ENCODE measurements around the gene AKAP1.

The AKAP1 gene

DNA sequence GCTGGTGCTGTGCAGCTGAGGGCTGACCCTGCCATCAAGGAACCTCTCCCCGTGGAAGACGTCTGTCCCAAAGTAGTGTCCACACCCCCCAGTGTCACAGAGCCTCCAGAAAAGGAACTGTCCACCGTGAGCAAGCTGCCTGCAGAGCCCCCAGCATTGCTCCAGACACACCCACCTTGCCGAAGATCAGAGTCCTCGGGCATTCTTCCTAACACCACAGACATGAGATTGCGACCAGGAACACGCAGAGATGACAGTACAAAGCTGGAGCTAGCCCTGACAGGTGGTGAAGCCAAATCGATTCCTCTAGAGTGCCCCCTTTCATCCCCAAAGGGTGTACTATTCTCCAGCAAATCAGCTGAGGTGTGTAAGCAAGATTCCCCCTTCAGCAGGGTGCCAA lies 20.5 kb downstream of the AKAP1 start:
- DNase-seq (ENCODE audit: low read depth in 3 of 3): no peak

DNA sequence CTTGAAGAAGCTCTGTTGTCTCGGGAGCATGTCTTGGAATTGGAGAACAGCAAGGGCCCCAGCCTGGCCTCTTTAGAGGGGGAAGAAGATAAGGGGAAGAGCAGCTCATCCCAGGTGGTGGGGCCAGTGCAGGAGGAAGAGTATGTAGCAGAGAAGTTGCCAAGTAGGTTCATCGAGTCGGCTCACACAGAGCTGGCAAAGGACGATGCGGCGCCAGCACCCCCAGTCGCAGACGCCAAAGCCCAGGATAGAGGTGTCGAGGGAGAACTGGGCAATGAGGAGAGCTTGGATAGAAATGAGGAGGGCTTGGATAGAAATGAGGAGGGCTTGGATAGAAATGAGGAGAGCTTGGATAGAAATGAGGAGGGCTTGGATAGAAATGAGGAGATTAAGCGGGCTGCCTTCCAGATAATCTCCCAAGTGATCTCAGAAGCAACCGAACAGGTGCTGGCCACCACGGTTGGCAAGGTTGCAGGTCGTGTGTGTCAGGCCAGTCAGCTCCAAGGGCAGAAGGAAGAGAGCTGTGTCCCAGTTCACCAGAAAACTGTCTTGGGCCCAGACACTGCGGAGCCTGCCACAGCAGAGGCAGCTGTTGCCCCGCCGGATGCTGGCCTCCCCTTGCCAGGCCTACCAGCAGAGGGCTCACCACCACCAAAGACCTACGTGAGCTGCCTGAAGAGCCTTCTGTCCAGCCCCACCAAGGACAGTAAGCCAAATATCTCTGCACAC lies 21.2 kb downstream of the AKAP1 start:
- DNase-seq (ENCODE audit: low read depth in 3 of 3): no peak

DNA sequence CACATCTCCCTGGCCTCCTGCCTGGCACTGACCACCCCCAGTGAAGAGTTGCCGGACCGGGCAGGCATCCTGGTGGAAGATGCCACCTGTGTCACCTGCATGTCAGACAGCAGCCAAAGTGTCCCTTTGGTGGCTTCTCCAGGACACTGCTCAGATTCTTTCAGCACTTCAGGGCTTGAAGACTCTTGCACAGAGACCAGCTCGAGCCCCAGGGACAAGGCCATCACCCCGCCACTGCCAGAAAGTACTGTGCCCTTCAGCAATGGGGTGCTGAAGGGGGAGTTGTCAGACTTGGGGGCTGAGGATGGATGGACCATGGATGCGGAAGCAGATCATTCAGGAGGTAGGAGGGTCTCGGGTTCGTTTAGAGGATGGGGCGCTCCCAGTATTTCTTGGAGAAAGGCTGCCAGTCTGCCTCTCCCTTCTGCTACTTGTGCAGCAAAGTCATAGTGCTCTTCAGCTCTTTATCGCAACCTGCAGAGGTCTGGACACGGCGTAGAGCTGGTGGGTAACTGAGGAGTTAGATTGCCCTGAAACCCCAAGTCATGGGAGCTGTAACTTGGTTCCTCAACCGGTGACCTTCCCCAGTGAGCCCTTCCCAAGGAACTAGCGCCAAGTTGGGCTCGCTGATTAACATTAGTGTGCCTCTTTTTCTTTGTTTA lies 21.9 kb downstream of the AKAP1 start:
- DNase-seq (ENCODE audit: low read depth in 3 of 3): no peak

DNA sequence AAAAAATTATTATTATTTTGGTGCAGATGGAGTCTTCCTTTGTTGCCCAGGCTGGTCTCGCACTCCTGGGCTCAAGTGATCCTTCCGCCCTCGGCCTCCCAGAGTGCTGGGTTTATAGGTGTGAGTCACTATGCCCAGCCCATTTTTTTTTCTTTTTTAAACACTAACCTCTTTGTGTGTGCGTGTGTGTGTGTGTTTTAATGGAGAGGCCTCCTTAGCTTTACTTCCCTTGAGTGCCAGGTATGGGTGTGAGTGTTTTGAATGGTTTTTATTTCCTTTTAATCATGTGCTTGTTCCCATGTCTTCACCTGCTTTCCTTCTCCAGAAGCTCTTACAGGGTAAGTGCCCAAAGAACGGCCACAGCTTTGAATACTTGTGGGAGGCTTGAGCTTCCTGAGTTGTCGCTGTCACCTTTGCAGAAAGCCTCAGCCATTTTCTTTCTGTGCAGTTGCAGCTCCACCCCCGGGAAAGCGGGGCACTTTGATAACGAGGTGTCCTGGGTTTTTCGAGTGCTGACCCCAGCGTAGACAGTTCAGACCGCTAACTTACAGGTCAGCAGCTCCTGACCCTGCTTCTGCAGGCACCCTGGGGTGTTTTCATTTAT lies 22.6 kb downstream of the AKAP1 start:
- DNase-seq (ENCODE audit: low read depth in 3 of 3): no peak

DNA sequence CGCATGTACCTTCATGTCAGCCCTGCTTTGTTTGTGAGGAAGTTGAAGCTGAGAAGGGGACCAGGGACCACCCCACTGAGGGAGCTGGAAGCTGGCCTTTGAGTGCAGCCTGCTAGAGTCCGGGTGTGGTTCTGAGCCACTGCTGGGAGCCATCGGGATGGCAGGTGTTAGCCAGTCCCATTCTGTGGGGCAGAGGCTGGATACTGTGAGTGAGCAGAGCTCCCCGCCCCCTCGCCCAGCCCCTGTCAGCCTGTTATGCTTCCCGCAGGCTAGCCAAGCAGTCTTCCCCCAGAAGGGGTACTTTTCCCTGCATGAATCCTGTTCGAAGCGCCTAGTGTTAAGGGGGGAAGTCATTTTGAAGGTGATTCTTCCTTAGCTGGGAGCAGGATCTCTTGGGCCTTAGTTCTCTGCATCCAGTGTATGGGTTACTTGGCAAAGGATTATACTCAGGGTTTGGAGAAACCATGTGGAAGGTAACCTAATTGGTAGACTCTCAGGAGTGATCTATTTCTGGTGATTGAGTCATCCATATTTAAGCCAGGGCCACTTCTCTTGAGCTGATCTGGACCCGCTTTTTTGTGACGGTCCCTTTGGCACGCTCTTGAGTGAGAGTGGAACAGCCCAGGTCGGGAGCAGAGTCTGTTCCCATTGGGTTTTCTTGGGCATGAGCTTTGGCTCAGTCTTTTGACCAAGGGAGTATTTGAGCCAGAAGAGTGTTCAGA lies 23.8 kb downstream of the AKAP1 start:
- DNase-seq (ENCODE audit: low read depth in 3 of 3): no peak

DNA sequence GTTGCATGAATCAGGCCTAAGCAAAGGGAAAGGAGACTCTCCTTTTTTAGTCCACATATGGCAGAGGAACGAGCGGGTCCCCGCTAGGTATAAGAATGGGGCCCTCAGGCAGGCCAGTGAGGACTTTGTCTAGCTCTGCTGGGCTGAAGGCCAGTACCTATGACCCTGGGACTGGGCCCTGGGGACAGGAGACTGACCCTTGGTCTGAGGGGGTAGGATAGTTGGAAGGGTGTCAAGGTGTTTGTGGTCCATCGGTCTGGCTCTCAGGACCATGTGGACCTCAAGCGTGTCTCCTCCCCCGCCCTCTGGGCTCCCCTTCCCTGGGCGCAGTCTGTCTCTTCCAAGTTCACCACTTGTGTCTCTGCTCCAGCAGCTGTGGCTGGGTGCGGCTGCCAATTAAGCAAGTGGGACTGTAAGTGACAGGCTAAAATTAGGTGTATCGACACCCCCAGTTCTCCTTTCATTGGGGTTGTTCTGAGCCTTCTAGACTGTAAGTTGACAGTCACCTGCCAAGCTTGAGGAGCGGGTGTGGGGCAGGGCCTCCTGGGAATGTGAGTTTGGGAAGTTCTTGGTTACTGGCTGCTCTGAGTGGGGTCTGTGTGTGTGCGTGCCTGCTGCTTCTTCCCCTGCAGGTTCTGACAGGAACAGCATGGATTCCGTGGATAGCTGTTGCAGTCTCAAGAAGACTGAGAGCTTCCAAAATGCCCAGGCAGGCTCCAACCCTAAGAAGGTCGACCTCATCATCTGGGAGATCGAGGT lies 24.5 kb downstream of the AKAP1 start:
- DNase-seq (ENCODE audit: low read depth in 3 of 3): no peak

DNA sequence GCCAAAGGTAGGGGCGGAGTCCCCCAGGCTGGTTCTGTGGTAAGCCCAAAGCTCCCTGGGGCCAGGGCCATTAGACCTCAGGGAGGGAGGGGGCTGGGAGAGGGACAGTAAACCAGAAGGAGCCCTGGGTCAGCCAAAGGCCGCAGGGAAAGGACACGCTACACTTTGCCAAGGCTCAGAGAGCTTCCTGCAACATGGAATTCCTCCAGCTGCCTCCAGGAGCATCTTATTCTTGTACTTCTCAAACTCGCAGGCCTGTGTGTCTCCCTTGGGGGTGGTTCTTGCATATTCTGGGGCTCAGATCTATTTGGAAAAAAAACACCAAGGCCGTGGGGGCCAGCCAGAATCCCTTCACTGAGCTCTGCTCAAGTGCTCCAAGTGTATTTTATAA lies 25.1 kb downstream of the AKAP1 start:
- no peak for DNase-seq (ENCODE audit: low read depth in 3 of 3)

DNA sequence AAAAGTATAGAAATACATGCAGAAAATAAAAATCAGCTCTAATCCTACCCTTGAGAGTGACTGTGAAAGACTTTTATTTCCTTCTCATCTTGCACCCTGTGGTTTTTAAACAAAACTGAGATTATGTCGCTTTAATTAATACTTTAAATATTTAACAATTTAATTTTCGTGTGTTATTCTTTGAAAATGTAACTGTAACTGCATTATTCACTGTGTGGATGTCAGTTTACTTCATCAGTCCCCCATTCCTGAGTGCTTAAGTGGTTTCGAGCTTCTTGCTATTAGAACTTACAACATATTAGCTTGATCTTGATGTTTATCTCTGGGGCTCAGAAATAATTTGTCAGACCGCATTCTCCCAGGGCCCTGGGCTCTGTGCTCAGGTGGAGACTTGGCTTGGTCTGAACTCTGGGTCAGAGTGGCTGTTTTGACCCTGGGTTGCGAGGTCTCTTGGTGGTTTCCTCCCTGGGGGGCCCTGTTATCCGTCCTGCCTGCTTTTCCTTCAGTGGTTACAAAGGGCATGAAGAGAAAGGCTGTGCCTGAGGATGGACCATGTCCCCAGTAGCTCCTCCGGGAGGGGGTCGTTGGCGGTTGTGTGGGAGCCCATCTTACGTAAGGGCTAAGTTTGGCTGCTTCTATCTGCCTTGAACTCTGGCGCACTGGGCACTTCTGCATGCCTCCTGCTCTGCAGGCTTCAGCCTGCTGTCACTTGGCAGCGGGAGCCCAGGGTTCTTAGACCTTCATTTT lies 25.7 kb downstream of the AKAP1 start:
- DNase-seq (ENCODE audit: low read depth in 3 of 3): no peak

DNA sequence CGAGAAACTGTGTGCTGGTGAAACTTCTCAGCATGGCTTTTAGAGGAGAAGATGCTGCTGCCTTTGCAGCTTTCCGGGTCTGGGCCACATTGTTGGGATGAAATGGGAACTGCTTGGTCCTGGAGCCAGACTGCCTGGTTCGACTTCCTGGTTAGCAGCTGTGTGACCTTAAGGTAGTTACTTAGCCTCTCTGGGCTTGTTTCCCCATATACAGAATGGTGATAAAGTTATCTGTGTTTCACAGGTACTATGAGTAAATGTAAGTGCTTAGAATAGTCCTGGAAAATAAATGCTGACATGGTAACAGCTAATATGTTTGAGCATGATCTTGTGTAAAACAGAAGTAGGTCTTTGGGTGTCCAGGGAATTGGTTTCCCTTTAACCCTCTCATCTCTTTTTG lies 26.3 kb downstream of the AKAP1 start:
- no peak for DNase-seq (ENCODE audit: low read depth in 3 of 3)

DNA sequence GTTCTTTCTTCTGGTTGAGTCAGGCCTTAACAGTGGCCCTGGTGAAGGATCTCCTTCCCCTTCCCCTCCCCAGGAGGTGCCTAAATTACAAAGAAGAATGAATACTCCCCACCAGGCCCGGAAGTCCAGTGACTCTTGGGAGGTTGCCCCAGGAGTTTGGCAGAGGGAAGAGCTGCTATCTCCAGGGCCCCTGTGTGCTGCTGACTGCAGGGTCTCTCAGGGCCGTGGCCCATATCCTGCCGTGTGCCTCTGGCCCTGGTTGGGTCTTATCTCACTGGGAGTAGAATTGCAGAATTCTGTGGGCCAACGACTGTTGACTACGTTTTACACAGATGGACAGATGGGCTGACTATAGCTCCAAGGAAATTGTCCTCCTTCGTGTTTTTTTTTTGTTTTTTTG lies 28.0 kb downstream of the AKAP1 start:
- DNase-seq (ENCODE audit: low read depth in 3 of 3): no peak

DNA sequence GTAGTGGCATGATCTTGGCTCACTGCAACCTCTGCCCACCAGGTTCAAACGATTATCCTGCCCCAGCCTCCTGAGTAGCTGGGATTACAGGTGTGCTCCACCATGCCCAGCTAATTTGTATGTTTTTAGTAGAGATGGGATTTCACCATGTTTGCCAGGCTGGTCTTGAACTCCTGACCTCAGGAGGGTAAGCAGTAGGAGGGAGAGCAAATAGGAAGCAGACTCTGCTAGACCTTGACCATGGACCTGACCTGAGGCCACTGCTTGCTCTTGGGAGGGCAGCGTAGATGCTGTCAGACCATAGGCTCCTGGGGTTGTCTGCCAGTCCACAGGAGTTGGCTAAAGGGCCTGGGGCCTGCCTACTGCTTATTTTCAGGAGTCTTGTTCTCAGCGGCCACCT lies 28.6 kb downstream of the AKAP1 start:
- no peak for DNase-seq (ENCODE audit: low read depth in 3 of 3)

DNA sequence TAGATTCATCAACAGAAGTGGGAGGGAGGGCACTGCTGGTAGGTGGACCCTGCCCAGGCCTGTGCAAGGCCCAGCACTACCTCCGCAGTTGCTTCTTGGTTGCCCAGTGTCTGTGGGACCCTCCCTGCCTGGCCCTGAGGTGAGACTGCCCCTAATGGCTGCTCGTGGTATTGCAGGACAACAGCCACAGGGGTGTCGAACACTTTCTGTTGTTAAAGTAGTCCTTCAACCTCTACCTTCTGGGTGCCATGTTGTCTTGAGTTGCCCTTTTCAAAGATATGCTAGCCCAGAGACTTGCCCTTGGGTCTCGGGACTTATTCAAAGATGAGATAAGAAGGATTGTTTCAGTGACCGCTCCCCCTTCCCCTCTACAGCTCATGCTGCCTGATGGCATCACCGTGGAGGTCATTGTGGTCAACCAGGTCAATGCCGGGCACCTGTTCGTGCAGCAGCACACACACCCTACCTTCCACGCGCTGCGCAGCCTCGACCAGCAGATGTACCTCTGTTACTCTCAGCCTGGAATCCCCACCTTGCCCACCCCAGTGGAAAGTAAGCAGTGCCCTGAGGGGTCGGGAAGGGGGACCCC lies 29.1 kb downstream of the AKAP1 start:
- peak; percentile 23 to 51 (median 38) for DNase-seq (ENCODE audit: low read depth in 3 of 3)

DNA sequence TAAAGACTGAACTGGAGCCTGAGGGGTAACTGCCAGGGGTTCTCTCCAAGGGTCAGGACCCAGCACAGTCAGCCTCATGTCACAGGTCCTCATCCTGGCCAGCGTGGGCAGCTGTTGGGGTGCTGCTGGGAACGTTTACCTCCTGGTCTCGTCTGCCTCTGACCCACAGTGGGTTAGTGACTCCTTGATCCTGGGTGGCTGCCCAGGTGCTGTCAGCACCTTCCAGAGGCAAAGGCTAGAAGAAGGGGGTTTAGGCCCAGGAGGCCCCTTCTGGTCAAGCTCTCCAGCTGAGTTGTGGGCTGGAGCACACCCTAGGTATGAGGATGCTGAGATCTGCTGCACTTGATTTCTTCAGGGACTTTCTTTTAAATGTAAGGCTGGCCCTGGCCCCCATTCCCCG lies 30.3 kb downstream of the AKAP1 start:
- DNase-seq (ENCODE audit: low read depth in 3 of 3): no peak

DNA sequence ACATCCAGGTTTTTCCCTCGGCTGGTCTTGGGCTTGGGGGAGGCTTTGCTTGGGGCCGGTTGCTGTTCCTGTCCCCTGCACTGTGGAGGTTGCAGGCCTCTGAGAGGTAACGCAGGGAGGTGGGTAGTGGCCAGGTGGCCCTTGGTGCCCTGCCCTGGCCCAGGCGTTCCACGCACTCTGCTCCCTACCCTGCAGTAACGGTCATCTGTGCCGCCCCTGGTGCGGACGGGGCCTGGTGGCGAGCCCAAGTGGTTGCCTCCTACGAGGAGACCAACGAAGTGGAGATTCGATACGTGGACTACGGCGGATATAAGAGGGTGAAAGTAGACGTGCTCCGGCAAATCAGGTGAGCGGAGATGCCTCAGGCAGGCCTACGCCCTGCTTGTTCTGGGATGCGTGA lies 30.9 kb downstream of the AKAP1 start:
- DNase-seq (ENCODE audit: low read depth in 3 of 3): no peak

DNA sequence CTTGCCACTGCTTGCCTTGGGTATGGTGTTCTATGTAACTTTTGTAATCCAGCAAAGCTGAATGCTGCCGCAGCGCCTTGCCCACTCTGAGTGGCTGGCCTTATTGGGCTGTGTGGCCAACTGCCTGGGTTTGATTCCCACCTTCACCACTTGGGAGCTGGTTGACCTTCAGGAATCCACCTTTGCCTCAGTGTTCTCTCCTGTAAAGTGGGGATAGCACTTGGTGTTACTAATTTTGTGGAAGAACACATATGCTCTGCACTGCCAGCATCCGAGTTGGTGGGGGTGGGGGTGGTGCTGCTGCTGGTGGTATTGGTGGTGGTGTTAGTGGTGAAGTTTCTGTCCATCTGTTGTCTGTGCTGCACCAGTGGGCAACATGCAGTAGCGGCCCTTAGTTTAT lies 32.8 kb downstream of the AKAP1 start:
- no peak for DNase-seq (ENCODE audit: low read depth in 3 of 3)

DNA sequence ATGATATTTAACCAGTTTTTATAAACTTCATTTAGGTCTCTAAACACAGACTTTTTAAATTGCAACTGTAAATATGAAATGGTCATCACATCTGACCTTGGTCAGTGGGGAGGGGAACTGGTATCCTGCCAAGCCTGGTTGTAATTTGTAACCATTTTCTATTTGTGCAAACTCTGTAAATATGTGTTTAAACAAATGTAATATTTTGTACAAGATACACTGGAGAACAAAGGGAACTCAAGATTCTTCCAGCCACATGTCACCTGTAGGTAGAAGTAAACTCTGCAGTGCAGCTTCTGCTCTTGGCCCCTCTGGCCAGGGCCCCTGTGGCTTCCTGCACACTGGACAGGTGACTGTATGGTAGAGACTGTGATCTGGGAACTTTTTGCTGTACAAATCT lies 35.8 kb downstream of the AKAP1 start:
- DNase-seq (ENCODE audit: low read depth in 3 of 3): no peak

DNA sequence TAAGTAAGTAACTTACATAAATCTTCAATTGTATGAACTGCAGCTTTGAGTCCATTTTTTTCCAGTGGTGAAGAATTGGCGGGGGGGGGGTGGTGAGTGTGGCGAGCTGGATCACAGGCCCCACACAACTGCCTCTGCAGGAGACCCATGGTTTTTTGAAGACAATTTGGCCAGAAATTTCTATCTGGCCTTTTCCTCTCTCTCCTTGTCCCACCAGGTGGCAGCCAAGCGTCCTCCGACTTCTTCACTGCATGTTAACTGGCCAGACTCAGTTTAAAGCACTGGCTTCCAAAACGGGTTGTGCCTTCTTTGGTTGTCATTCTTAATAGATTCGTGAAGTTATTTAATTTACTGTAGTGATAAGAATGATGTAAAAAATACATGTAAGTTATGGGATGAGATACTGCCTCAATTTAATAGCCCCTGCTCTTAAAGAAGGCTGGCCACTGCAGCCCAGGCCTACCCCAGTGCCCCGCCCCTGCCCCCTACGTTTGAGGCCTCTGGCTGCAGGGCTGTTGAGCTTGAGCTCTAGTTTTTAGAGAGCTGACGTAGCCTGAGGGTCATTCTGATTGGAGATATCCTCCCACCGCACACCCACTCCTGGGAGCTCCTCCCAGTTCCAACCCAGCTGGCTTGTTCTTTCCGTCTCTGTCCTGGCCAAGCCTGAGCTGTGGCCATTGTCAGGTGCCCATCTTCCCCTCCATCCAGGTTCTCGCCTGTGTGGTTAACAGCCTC lies 36.4 kb downstream of the AKAP1 start:
- no peak for DNase-seq (ENCODE audit: low read depth in 3 of 3)

DNA sequence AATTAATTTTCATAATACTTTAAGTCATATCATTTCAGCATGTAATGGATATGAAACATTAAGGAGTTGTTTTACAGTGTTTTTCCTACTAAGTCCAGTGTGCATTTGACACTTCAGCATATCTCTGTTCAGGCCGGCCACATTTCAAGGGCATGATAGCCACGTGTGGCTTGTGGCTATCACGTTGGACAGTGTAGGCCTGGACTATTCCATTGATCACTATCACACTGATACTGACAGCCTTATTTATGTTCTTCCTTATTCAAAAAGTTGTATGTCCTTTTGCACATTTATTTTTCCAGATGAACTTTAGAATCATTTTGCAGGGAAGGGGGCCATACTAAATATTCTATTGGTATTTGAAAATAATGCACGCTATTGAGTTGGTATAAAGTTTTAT lies 39.0 kb downstream of the AKAP1 start:
- no peak for DNase-seq (ENCODE audit: low read depth in 3 of 3)

DNA sequence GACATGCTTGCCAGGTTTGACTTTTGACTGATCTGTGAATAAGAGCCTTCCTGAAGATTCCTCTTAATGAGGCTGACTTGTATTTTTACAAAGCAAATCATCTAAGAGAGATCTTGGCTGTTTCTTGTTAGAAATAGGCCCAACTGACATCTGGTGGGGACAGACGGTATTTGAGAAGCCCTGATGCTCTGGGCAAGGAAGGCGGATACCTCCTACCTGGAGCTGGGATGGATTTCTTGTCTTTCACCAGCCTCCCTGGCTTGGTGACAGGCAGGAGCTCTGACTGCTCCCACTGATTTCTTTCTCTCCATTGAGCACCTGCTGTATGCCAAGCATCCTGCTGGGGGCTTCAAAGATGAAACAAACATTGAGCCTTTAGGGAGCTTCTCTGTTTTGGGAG lies 40.4 kb downstream of the AKAP1 start:
- DNase-seq (ENCODE audit: low read depth in 3 of 3): no peak

DNA sequence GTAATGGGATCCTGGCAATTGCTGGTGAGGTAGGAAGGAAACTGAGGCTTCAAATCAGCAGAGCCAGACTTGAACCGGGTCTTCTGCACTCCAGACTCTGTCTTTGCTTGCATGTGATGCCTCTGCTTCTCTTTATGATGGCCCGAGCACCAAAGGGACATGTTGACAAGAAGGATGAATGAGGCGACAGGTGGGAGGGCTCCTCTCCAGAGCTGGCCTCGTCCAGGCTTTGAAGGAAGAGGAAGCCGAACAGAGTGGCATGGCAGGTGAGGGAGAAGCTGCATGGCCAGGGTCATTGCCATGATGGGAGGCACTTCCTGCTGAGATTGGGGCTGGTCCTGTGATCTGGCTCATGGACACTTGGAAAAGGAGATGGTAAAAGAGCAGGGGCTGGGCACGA lies 40.8 kb downstream of the AKAP1 start:
- no peak for DNase-seq (ENCODE audit: low read depth in 3 of 3)
